Stimulated activated naive CD4-positive, alpha-beta T cell treated with Interleukin-2 at 50 U/mL for 16 hours (primary cell): ENCODE measurements around the gene EFCAB6.

Source experiments
- DNase-seq: peaks from one replicate; lab custom pipeline; 2025; lab: John Stamatoyannopoulos, UW

The EFCAB6 gene

GRCh38 chr22:43848366-43849171 is 36.5 kb upstream of the EFCAB6 start:
- no peak for DNase-seq

GRCh38 chr22:43847376-43848289 is 35.5 kb upstream of the EFCAB6 start:
- DNase-seq, result no peak

GRCh38 chr22:43846966-43847365 is 34.9 kb upstream of the EFCAB6 start:
- DNase-seq, result no peak

DNA sequence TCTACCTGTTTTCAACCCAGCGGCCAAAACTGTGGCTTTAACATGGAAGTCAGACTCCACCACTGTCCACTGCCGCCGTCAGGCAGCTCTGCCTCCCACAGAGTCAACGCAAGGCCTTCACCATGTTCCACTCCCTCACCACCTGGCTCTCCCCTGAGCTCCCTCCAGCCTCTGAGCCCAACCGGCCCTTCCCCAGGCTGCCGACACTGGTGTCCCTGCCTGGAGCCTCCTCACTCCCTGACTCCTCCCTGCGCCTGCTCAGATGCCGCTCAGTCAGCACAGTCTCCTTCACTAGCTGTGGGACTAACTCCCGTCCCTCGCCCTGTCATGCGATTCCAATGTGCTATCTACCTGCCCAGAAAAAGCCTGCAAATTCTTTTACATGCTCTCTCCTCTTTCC is 33.9 kb upstream of the EFCAB6 start:
- DNase-seq, result no peak

DNA sequence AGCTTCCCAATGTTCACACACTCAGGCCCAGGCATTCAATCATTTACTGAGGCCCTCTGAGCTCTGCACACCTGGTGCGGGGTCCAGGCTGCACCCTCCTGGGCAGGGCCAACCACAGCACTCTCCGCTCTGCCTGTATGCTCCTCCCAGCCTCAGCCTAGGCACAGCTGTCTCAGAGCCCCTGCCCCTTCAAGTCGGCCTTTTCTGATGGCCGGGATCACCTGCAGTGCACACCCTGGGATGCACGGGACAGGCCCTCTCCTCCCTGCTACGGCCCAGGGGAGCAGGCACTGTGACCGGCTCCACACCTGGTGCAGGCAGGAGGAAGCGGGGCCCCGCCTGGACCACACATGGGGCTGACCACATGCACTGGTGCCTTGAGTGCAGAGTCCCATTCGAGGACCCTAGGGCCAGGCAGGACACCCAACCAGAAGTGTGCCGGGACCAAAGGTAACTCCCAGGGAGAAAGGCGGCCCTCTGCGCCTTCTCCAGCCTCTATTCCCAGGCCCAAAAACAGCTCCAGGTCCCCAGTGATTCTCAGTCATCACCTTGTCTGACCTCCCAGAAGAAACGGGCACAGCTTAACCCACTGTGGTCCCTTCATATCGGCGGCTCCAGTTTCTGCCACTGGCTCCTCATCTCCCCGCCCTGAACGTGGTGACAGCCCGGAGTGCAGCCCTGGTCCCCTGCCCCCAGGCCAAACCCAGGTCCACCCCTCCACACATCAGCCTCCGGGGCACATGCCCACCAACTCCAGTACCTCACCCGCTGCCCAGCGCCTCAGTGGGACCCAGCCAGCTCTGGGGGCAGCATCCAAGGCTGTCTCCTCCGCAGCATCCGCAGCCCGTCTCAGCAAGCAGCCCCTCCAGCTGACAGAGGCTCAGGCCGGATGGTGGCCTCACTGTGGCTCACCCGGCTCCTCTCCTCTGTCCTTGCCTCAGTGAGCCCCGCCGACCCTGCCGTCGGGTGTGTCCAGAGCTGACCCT is 32.7 kb upstream of the EFCAB6 start:
- no peak for DNase-seq

DNA sequence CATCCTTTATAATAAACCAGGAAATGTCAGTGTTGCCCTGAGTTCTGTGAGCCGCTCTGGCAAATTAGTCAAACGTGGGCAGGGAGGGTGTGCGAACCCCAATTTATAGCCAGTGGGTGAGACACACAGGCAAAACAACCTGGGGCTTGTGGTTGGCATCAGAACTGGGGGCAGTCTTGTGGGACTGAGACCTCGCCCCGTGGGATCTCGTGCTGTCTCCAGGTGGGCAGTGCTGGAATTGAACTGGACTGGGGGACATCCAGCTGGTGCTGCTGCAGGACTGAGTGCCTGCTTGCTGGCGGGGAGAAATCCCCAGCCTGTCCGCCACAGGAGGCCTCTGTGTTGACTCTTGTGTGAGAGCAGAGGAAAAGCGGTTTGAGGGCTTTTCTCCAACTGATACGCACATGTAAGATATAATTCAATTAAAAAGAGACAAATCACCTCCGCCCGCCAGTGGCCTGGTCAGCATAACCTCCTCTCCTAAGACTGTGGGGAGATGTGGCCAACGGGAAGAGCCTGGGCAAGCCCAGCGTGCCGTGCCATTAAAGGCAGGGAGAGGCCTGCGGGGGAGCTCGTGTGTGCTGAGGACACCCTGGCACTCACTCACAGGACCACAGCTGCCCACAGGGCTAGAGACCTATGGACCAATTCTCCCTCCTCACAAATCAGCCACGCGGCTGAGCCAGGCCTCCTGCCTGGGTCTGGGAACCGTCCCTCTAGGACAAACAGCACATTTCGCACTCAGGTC is 31.9 kb upstream of the EFCAB6 start:
- DNase-seq, result no peak

DNA sequence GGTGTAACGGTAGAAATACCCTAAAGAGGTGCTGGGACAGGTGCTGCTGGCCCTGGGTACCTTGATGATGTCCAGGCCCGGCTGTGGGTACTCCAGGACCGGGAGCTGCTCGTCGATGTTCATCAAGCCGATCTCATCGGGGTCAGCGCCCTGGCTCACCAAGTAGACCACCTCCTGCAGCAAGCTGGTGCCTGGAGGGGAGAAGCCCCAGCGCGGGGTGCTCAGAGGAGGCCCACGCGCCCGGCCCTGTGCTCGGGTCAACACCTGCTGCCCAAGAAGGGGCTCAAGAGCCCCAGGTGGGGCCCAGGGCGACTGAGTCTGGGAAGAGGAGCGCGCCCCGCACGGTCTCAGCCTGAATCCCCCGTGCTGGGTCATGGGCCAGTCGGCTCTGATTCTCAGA is 29.6 kb upstream of the EFCAB6 start:
- no peak for DNase-seq

- DNase-seq, result no peak
Observed at GRCh38 chr22:43840851-43841250, 28.7 kb upstream of the EFCAB6 start.

DNA sequence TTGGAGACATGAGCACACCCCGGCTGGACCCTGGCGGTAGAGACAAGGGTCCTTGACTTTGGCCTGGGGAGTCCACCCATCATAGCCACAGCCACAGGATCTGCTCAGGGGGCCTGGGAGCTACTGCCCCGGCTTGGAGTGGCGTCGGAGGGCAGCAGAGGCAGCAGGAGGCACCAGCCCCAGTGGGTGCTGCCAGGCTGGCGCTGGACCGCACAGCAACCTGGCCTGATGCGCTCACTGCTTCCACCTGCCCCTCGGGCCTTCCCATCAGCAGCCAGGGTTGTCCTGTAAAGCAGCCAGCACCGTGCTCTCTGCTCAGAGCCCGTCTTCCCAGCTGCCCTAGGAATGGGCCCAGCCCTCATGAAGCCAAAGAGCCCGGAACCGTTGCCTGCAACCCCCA is 28.3 kb upstream of the EFCAB6 start:
- DNase-seq, result no peak

GRCh38 chr22:43839781-43840180 is 27.7 kb upstream of the EFCAB6 start:
- no peak for DNase-seq

- no peak for DNase-seq
Observed at GRCh38 chr22:43838571-43839307, 26.6 kb upstream of the EFCAB6 start.

DNA sequence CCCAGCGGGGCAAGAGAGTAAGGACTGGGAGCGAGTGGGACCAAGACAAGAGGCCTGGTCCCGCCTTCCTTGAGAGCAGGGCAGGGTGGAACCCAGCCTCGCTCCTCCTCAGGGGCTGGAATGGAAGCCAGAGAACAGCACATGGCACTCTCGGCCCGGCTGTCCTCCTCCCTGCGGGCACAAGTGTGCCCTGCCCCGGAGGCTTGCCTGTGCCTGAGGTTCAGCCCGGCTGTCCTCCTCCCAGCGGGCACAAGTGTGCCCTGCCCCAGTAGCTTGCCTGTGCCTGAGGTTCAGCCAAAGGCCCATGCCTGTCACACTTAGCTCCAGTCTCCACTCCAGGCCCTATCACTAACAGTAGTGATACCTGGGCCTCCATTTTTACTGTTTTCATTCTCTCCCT is 26.1 kb upstream of the EFCAB6 start:
- DNase-seq, result no peak

- no peak for DNase-seq
Observed at GRCh38 chr22:43837666-43838065, 25.6 kb upstream of the EFCAB6 start.

- no peak for DNase-seq
Observed at GRCh38 chr22:43835736-43836135, 23.6 kb upstream of the EFCAB6 start.

DNA sequence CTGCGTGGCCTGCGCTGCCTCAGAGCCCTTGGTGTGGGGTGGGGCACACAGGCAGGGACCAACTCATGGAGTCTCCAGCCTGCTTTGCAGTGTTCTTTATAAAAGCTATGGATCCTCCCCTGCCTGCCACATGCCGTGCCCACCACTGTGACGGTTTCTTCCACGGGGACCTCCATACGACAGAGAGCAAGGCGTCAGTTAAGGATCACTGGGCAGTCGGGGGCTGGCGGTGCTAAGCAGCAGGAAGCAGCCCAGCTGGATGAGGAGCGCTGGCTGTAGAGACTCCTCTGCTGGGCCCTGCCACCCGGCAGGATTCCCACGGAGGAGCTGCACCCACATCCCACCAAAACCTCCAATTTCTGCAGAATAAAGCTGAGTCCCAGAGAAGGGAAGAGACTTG is 23.1 kb upstream of the EFCAB6 start:
- DNase-seq, result no peak

- no peak for DNase-seq
Observed at GRCh38 chr22:43833286-43834240, 21.5 kb upstream of the EFCAB6 start.

- no peak for DNase-seq
Observed at GRCh38 chr22:43832393-43833265, 20.5 kb upstream of the EFCAB6 start.
